GM11168 (cell line): Measurements from ENCODE around the gene RTRAF.

Experiments
- in situ Hi-C: fragments of 300-500 bp; cut with MboI; formaldehyde crosslinking; loops from one replicate; pipeline ENCODE4 v1.12.0; 2022; ENCODE audit warnings: low sequenced_read_pairs; ENCODE audit not compliant: unreplicated experiment

Gene RTRAF

DNA sequence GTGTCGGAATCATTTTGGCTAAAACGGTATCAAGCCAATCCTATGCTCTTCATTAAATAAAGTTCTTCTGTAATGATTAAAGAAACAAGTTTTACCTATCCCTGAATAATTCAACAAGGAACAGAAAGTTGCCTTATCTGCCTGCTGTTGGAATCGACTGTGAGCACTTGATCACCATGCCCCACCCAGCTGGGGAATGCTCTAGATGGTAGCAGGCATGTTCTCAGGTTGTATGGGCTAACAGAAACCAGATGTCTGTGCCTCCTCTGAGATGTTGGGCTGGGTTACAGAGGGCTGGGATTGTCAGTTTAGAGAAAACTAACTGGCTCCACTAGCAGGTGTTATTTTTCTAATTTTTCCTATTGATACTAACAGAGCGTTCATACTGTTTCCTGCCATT is 28.9 kb downstream of the RTRAF start:
- in situ Hi-C loops = no loop called here

DNA sequence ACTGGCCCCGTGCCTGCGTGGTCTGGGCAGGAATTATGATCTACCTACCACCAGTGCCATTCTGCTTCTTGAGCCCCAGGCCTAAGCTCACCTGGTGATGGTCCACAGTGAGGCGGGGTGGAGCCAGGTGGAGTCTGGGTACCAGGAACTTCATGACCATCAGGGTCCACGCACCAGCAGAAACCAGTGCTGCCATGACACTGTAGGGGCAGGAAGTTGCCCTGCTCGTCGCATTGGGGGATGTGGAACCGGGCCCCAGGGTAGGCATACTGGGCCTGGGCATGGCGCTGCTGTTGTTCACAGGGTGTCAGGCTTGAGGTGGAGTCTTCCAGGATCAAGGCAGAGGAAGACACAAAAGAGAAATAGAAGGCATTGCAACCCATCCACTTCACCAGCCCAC is 29.6 kb downstream of the RTRAF start:
- in situ Hi-C loops = no loop called here

- in situ Hi-C loops = no loop called here
These were observed 30.9 kb downstream of the RTRAF start for GRCh38 chr14:52020161-52020714.

GRCh38 chr14:52020866-52021717 is 31.7 kb downstream of the RTRAF start:
- in situ Hi-C loops = no loop called here

GRCh38 chr14:52021957-52022600 is 32.7 kb downstream of the RTRAF start:
- in situ Hi-C loops = no loop called here

GRCh38 chr14:52023518-52023917 is 34.2 kb downstream of the RTRAF start:
- in situ Hi-C loops = no loop called here

GRCh38 chr14:52025310-52025709 is 36.0 kb downstream of the RTRAF start:
- in situ Hi-C loops = no loop called here

GRCh38 chr14:52026017-52026660 is 36.8 kb downstream of the RTRAF start:
- in situ Hi-C loops = no loop called here

- in situ Hi-C loops = no loop called here
These were observed 37.6 kb downstream of the RTRAF start for GRCh38 chr14:52026901-52027300.

DNA sequence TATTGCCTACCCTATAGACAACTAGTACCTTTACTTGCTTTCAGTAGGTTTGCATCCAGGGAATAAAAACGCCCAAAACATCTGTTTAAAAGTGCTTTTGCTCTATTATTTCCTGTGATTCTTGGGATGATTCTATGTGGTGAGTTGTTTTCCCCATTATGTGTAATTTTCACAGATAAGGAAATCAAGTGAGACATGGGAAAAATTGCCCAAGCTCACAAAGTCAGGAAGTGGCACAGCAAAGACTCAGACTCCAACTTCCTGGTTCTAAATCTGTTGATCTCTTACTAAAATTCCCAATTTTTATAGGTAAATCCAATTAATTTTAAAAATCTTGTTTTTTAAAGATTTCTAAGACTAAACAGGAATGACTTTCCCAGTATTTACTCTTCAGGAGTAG is 40.5 kb downstream of the RTRAF start:
- in situ Hi-C loops = no loop called here

DNA sequence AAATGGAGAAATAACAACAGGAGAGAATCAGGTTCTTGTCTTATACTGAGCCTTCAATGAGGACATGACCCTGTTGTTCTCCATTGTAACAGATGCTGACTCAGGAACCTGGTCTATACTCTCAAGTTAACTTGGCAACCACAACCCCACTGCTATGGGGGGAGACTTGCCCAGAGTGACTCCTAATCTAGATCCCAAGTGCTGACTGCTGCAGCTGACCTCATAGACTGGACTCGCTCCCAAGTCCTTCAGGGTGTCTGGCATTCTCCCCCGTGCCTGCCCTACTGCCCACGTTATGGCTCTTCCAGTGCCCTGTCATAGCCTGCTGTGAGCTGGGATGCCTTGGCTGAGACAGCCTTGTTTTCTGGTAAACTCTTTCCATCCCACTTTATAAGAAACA is 42.4 kb downstream of the RTRAF start:
- in situ Hi-C loops = no loop called here

- in situ Hi-C loops = no loop called here
These were observed 43.0 kb downstream of the RTRAF start for GRCh38 chr14:52032204-52032801.

GRCh38 chr14:52033101-52033642 is 43.8 kb downstream of the RTRAF start:
- in situ Hi-C loops = no loop called here

DNA sequence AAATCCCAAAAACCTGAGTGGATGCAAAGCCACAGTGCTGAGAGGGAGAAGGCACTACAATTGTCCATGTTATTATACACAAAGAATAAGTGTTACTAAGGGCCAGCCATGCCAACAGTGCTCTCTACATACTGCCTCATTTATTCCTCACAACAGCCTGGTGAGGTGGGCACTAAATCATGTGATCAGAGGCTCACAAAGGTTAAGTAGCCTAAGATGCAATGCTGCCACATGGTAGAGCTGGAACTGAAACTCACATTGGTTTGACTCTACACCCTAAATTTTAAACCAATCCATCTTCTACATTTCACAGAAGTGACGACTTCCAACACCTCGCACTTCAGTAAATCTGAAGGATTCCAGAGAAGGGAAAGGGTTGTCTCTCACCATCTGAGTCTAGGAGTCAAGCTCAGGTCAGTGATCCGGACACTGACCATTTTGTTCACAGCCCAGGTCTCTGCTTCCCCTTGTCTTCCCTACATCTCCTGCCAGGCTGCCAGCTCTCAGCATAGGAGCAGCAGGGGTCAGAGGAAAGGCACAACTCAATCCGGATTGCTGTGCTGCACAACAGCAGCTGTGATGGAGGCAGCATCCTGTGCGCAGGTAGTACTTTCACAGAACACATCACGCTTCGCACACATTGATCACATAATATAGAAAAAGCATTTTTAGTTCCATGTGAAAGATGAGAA is 49.9 kb downstream of the RTRAF start:
- in situ Hi-C loops = no loop called here

DNA sequence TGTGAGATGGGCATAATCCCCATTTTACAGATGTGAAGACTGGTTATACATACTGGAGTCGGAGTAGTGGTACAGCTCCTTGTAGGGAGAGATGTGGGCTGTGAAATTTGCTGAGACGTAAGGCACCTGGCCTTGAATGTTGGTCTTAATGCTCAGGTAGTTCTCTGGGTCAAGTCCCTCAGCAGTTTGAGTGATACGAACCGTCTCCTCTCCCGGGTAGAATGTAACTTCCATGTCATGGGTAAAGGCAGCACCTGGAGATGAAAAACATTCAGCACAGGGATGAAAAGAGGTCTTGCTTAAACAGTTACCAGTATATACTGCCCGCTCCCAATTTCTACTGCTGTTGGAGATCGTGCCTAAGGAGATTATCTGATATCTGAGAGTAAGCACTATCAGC is 51.3 kb downstream of the RTRAF start:
- in situ Hi-C loops = loop anchor here (10.0 kb wide), 1 partner anchor 224 kb away; the partner anchor contains the start of gene PTGDR

DNA sequence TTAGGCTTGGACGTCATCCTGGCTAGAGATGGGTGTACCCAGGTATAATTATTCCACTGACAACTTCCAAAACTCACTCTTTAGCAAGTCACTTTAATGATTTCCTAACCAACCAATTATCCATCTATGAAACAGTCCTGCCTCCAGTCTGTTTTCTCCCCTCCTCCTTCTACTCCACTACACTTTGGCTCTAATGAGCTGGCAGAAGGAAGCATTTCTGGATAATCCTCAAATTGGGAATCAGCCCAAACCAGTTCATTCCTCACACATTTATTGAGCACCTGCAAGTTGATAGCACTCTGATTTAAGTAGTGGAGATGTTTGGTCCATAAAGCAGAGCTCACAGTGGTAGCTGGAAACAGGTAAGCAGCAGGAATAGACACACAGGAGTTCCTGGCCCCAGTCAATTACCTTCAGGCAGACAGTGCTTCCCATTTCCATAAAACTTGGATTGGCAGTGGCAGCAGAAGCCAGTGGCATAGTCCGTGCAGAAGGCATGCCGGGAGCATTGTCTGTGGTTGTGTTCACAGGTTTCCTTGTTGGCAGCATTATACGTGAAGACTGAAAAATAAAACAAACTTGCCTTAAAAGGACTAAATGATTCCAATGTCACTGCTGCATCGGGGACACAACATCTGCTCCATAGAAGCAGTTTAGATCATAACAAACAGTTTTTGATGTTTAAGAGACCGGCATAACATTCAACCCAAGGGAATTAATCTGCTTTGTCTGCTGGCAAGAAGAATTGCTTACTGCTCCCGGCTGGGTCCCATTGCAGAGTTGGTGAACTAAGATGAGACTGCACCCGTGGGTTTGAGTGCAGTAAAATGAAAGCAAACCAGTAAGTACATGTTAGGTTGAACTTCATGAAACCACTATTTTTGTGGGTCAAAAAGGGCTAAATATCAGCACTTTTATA is 53.3 kb downstream of the RTRAF start:
- in situ Hi-C loops = loop anchor here (10.0 kb wide), 1 partner anchor 222 kb away; the partner anchor contains the start of gene PTGDR

DNA sequence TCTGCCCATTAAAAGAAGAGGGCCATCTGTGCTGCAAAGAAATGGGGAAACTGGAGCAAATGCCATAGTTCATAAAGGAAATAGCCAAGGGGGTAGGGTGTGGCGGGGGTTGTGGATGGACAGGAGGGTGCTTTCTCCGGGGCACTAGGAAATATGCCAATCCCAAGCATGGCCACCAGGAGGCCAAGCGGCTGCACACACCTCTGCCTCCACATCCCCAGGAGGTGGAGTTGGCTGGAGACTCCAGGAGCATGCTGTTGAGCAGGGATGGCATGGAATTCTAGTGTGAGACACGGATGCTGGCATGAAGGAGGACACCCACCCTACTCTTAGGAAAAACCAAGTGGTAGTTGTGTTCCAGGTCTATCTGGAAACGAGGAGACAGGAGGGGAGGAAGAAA is 54.3 kb downstream of the RTRAF start:
- in situ Hi-C loops = loop anchor here (10.0 kb wide), 1 partner anchor 221 kb away; the partner anchor contains the start of gene PTGDR

DNA sequence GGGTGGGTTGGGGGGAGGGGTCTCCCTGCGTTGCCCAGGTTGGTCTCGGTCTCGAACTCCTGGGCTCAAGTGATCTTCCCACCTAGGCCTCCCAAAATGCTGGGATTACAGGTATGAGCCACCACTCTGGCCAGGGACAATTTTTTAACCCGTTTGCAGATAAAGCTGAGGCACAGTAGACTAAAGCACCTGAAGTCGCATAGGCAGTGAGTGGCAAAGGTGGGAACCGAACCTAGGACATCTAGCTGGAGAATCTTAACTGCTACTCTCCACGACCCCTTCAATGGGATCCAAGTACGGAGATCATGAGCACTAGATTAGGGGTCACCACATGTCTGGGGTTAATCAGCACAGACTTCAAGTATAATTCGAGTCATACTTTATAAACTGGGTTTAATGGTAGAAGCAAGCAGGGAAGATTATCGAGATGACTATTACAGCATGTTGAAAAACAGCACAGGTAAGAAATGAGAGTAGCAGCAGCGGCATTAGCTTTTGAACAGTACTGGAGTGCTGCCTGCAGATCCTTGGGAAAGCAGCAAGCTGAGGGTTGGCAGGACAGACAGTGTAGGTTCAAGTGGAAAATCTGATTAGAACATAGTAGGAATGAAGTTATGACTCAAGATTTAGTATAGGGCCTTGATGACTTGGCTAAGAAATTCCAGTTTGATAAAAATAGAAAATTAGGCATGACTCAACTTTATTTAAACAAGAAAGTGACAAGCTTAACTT is 55.6 kb downstream of the RTRAF start:
- in situ Hi-C loops = loop anchor here (10.0 kb wide), 1 partner anchor 220 kb away; the partner anchor contains the start of gene PTGDR
